CD4-positive, alpha-beta T cell treated with Interleukin-12 subunit alpha and Interleukin-12 subunit beta, for 1 hour (primary cell): ENCODE data around the gene ZFP36L2.
"Not testable (repeated sequence)": the region's sequence is repeated elsewhere in the genome, so short reads cannot be mapped to it uniquely, and the experiment has no call there.

Experiments used
- DNase-seq: peaks from one replicate; pipeline ENCODE4 v3.0.0-alpha.2; 2020

The ZFP36L2 gene

DNA sequence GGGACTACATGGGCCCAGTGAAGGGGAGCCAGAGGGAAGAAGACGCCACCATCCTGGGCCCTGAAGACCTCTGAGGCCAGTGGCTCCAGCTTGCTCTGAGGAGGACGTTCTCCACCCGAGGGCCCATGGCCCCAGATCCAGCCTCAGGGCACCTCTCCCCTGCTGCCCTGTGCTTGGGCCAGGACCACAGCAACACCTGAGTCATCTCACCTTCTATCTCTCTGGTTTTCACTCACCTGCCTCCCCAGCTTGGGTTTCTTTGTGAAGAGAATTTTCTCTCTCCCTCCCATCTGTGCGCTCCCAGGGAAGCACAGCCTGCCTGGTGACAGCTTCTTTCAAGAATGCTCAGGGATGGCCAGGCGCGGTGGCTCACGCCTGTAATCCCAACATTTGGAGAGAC lies 19.8 kb downstream of the ZFP36L2 start:
- no peak for DNase-seq

- no peak for DNase-seq
Measured at GRCh38 chr2:43203373-43203772, 23.0 kb downstream of the ZFP36L2 start.

GRCh38 chr2:43202289-43202688 lies 24.1 kb downstream of the ZFP36L2 start:
- no peak for DNase-seq

DNA sequence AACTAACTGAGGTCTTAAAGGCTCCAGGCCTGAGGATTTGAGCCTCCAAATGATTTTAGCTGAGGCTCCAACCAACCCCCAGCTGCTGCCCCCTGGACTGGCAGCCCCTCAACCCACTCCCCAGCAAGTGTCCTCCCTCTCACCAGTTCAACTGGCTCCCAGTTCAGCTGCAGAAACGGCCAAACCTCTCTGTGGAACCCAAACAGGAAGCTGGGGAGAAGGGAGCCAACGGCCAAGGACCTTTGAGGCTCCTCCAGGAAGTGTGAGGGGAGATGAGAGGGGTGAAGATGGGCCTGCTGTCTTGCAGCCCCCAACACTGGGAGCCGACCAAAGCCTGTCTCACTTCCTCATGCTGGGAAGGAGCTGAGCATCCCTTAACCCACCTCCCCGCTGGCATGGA lies 24.9 kb downstream of the ZFP36L2 start:
- no peak for DNase-seq

GRCh38 chr2:43201016-43201415 lies 25.4 kb downstream of the ZFP36L2 start:
- DNase-seq: no peak

GRCh38 chr2:43199492-43200488 lies 26.6 kb downstream of the ZFP36L2 start:
- no peak for DNase-seq

DNA sequence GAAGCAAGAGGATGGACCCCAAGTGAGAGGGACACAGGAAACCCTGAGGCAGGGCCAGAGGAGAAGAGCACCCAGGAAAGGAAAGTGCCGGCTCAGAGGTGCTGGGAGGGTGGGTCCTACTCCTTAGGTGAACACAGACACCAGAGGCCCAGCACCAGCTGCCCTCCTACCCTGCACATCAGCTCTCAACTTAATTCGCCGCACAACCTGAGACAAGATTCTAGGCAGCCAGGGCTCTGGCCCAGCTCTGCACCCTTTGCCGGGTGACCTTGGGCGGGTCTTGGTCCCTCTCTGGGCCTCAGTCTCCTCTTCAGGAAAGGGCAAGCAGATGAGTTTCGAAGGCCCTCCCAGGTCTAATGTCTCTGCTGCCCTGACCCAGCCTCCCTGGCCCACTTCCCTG lies 28.1 kb downstream of the ZFP36L2 start:
- DNase-seq: no peak

DNA sequence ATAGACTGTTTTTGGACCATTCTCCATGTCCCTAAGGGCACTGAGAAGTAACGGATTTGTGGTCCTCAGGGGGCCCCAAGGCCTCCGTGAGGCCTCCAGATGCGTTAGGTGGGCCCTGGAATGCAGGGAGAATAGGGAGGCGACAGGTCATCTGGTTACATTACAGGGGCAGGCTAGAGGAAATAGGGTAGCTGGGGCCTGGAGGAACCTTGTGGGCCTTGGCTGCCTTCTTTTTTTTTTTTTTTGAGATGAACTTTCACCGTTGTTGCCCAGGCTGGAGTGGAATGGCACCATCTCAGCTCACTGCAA lies 28.9 kb downstream of the ZFP36L2 start:
- no peak for DNase-seq

GRCh38 chr2:43196768-43197587 lies 29.4 kb downstream of the ZFP36L2 start:
- no peak for DNase-seq

DNA sequence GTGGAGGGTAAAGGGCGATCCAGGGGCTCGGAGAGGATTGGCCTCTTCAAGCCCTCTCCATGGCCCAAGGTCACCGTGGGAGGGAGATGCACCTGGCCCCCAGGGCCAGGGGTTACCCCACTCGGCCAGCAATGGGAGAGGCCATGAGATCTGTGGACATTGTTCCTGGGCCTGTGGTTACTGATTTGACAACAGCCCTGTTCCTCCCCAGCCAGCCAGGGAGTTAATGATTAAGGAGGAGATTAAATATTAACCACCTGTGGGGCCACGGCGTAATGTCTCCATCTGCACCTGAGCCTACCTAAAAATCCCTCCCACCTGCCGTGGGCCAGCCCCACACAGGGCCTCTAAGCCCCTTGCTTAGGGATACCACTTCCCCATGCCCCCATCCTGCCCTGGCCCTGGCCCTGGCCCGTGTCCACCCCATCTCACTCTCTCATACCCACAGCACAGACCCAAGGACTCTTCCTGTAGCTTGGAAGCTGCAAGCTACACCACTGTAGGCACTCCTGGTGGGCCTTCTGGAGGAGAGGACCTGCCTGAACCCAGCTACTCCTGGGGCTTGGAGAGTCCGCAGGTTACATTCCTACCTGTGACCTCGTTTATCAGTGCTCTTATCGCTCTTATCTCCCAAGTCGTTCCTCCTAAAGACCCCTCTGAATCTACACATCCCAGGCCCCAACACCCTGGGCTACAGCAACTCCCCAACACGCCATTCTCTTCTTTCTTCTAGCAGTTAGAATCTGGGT lies 32.1 kb downstream of the ZFP36L2 start:
- no peak for DNase-seq

- no peak for DNase-seq
Measured at GRCh38 chr2:43193652-43194120, 32.7 kb downstream of the ZFP36L2 start.

GRCh38 chr2:43192744-43193651 lies 33.4 kb downstream of the ZFP36L2 start:
- DNase-seq: no peak

DNA sequence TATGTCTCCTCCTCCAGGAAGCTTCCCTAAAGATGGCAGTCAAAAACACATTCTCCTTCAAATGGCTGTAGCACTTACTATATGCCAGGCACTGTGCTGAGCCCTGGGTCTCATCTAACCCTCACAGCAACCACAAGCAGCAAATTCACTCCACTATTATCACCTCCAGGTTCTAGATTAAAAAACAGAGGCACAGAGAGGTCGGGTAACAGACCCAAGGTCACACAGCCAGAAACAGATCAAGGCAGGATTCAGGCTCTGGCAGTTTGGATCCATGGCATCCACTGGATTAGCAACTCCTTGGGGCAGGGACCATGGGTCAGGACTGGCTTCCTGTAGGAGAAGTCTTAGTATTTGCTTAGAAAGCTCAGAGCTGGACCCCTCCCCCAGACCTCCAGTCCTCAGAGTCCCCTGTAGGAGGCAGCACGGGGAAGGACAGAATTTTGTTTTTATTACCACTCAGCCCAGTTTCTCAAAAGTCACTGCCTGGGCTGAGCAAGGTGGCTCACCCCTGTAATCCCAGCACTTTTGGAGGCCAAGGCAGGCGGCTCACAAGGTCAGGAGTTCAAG lies 34.4 kb downstream of the ZFP36L2 start:
- DNase-seq: peak; percentile 47

DNA sequence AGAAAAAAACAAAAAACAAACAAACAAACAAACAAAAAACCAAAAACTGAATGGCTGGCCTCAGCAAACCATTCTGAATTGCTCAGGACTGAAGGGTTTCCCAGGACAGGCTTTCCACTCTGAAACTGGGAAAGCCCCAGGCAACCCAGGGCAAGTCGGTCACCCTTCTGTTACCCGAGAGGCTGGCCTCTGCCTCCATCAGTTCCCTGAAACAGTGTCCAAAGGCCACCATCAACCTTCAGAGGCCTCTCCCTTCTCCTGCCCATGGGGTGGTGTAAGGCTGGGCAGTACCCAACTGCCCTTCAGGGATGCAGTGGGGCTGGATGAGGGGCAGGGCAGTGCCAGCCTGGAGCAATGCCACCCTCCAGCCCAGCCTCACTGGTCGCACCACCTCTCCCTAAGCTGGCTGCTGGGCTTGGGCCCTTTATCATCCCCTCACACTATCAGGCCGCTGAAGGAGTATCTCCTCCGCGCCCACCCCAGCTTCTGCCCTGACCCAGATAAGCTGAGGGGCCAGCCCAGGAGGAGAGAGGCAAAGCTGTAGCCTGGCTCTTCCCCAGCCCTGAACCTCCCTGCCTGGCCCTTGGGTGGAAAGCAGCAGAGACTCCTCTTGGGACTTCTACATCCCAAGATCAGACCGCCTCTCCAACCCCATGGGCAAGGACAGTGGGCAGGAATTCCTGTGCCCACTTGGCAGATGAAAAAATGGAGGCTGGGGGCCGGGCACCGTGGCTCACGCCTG lies 35.9 kb downstream of the ZFP36L2 start:
- no peak for DNase-seq

DNA sequence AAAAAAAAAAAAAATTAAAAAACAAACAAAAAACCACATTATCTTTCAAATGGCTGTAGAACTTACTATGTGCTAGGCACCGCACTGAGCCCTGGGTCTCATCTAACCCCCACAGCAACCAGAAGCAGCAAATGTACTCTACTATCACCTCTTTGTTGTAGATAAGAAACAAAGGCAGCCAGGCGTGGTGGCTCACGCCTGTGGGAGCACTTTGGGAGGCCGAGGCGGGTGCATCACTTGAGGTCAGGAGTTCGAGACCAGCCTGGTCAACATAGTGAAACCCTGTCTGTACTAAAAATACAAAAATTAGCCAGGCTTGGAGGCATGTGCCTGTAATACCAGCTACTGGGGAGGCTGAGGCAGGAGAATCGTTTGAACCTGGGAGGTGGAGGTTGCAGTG lies 36.5 kb downstream of the ZFP36L2 start:
- DNase-seq: not testable (repeated sequence)

DNA sequence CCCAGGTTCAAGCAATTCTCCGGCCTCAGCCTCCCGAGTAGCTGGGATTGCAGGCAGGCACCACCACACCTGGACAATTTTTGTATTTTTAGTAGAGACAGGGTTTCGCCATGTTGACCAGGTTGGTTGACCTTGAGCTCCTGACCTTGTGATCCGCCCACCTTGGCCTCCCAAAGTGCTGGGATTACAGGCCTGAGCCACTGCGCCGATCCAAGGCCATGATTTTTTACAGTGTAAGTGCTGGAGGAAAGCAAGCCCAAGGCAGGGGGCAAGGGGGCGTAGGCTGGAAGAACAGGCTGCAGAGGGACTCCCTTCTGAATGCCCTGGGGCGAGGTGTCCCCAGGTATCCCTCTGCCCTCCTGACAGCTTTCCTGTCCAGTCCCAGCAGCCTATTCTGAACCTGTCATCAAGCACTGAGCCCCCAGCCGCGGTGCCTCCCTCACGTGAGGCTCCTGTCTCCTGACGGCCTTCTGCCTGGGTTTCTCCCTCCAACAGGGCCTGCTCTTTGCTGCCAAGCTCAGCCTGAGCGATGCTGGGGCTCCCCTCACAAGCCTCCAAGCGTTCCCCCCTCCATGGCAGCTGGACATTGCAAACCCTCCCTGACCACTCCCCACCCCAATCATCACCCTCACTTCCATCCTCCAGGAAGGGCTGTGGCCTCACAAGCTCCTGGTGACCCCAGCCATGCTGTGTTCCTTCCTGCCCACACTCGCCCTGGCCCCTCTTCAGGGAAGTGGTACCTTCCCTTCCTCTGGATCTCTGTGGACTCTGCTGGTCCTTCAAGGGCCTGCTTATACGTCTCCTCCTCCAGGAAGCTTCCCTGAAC lies 37.6 kb downstream of the ZFP36L2 start:
- DNase-seq: no peak

DNA sequence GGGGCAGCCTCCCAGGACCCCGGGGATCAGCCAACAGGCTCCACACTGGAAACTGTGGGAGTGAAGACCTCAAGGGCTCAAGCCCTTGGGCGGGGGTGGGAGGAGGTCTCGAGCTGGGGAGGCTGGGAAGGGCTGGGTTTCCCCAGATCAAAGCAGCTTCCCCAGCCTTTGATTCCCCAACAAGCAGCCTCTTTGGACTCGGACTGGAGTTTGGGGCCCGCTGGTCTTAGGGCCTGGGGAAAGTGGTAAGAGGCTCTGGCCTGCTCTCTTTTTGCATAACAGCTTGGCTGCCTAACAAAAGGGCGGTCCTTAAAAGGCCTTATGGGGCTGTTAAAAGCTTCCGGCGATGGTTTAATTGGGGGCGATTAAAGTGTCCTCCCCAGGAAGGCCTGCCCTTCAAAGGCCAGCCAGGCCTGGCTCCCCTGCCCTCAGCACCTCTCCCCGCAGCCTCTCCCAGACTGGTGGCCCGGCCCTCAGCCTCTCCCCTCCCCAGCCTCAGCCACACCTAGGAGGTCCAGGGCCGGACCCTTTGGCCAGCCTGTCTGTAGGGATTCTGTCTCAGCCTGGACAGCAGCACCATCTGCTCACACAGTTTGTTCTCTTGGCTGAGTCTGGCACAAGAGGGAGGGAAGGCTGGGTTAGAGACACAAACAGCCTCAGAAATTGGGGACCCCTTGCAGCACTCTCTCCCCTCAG lies 39.6 kb downstream of the ZFP36L2 start:
- no peak for DNase-seq

DNA sequence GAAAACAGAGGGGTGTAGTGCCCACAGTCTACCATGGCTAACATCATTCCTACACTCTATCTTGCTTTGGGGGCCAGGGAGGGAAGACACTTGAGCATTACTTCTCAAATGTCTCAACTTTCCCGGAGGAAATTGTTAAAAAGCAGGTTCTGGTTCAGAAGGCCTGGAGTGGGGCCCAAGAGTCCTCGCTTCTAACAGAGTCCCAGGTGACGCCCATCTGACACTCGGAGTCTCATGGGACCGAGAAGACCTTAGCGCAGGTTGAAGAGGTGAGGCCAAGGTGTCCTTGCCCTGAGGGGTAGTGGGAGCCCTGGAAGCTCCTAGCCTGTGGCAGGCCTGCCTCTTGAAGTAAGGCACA lies 40.1 kb downstream of the ZFP36L2 start:
- no peak for DNase-seq

DNA sequence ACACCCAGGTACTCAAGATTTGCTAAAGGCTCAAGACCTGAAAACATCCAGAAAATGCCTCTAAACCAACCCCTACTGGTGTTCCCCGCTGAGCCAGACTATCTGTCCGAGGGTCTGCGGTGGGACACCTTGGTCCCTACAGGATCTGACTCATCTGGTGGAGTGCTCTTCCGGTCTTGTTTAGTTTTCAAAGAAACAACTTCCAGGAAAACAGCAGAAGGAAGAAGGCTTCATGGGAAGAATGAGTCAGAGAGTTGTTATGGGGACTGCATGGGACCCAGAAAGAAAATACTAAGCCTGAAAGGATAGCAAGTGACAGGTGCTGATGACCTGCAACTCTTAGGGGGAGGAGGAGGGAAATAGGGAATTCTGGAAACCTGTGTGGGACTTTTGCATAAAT lies 41.3 kb downstream of the ZFP36L2 start:
- no peak for DNase-seq
